GM12878 (cell line): ENCODE measurements around the gene DPF3. TPM values are rescaled to one million over a fixed set of nuclear protein-coding genes. Genes with fewer than 3 reads are reported as not detected.

ENCODE experiments used
- ATAC-seq: fragments of 200-7000 bp; cut with Tn5 transposase; 3 replicates; pipeline ENCODE4 v1.9.1; 2020; ENCODE audit warnings: mild to moderate bottlenecking, moderate library complexity
- BruUV-seq: library from RNA; stranded (reverse); fragments of 400-500 nt; replicated peaks from 2 replicates; lab custom pipeline; 2021; lab: Mats Ljungman, UMichigan
- CTCF ChIA-PET: fragments of 300-600 bp; sonication (Branson Sonifier 250); formaldehyde crosslinking; extraction: SDS; loops from one replicate; lab custom pipeline; 2021; ENCODE audit warnings: inconsistent platforms; lab: Yijun Ruan, JAX
- POLR2A ChIA-PET: fragments of 350-600 bp; formaldehyde crosslinking; extraction: SDS; loops from one replicate; lab custom pipeline; 2021; ENCODE audit warnings: inconsistent platforms; lab: Charles Lee
- RAD21 ChIA-PET: fragments of 300-600 bp; sonication (Branson Sonifier 250); formaldehyde crosslinking; loops from one replicate; lab custom pipeline; 2023; ENCODE audit warnings: antibody characterized with exemption; ENCODE audit not compliant: unreplicated experiment; lab: Charles Lee
- SMC1A ChIA-PET: fragments of 300-600 bp; sonication (Branson Sonifier 250); formaldehyde crosslinking; loops from one replicate; lab custom pipeline; 2023; ENCODE audit not compliant: unreplicated experiment, uncharacterized antibody; lab: Charles Lee
- DNase-seq: peaks from one replicate; pipeline ENCODE4 v3.0.0-alpha.2; 2011; ENCODE audit warnings: low read depth, low spot score
- FAIRE-seq: peaks from 3 replicates; lab custom pipeline; 2011; peaks lifted over from hg19 to GRCh38; lab: Jason Lieb, UNC
- H2AFZ ChIP-seq: 2 replicates; pipeline ENCODE4 v1.6.0; 2011; ENCODE audit warnings: low read depth, low read length, control low read depth; ENCODE audit not compliant: control insufficient read depth
- H3K27ac ChIP-seq: 2 replicates; pipeline ENCODE4 v1.5.1; 2011; ENCODE audit warnings: control low read depth; ENCODE audit not compliant: control insufficient read depth, insufficient read depth
- H3K27me3 ChIP-seq, 2 experiments: replicated peaks in 1 of 2; 2 replicates each; pipeline versions ENCODE4 v1.6.0 to v1.6.1; 2011; ENCODE audit warnings: low read length in 1 of 2; ENCODE audit not compliant: control insufficient read depth in 2 of 2, insufficient read depth in 2 of 2
- H3K36me3 ChIP-seq, 2 experiments: 2 replicates each; pipeline ENCODE4 v1.5.1; 2011; ENCODE audit warnings: low read length in 1 of 2; ENCODE audit not compliant: control insufficient read depth in 2 of 2, insufficient read depth in 2 of 2
- H3K4me1 ChIP-seq: 2 replicates; pipeline ENCODE4 v1.6.1; 2011; ENCODE audit warnings: mild to moderate bottlenecking, low read length, moderate library complexity, mixed read lengths; ENCODE audit not compliant: control insufficient read depth, insufficient read depth
- H3K4me2 ChIP-seq: 2 replicates; pipeline ENCODE4 v1.6.0; 2011; ENCODE audit warnings: control low read depth; ENCODE audit not compliant: control insufficient read depth, insufficient read depth
- H3K4me3 ChIP-seq: fragments of 200-600 bp; sonication (generic); 2 replicates; pipeline ENCODE4 v1.5.1; 2016
- H3K79me2 ChIP-seq: 2 replicates; pipeline ENCODE4 v1.6.0; 2011; ENCODE audit warnings: low read length; ENCODE audit not compliant: control insufficient read depth, insufficient read depth
- H3K9ac ChIP-seq: 2 replicates; pipeline ENCODE4 v1.8.0; 2011; ENCODE audit warnings: low read length, control low read depth, mixed read lengths; ENCODE audit not compliant: control insufficient read depth, insufficient read depth
- H3K9me3 ChIP-seq: replicated peaks from 3 replicates; pipeline ENCODE4 v1.5.1; 2011; ENCODE audit warnings: mild to moderate bottlenecking, low read length; ENCODE audit not compliant: control insufficient read depth, insufficient read depth
- H4K20me1 ChIP-seq: 2 replicates; pipeline ENCODE4 v1.6.0; 2011; ENCODE audit not compliant: control insufficient read depth, insufficient read depth
- ATF7 ChIP-seq: fragments of 450-650 bp; IDR thresholded peaks from 2 replicates; pipeline ENCODE4 v1.6.1; 2016; ENCODE audit warnings: low read depth, mild to moderate bottlenecking
- BHLHE40 ChIP-seq, 2 experiments: fragments of 450-650 bp in 1 of 2; IDR thresholded peaks; 2 replicates each; pipeline ENCODE4 v1.6.1; 2011 to 2017; ENCODE audit warnings: low read depth in 2 of 2, borderline replicate concordance in 1 of 2, improper control_type of control experiment in 1 of 2, low read length in 1 of 2, mild to moderate bottlenecking in 1 of 2
- ETV6 ChIP-seq, 2 experiments: fragments of 450-650 bp in 1 of 2; IDR thresholded peaks in 1 of 2; conservative IDR thresholded peaks in 1 of 2; 2 replicates each; pipeline ENCODE4 v1.6.1; 2014; ENCODE audit warnings: antibody characterized with exemption in 1 of 2, borderline replicate concordance in 1 of 2, low read depth in 1 of 2, mild to moderate bottlenecking in 1 of 2, moderate library complexity in 1 of 2
- KDM1A ChIP-seq: fragments of 200-600 bp; sonication (generic); IDR thresholded peaks from 2 replicates; pipeline ENCODE4 v1.6.1; 2016; ENCODE audit warnings: borderline replicate concordance
- KLF5 ChIP-seq: fragments of 450-650 bp; IDR thresholded peaks from 2 replicates; pipeline ENCODE4 v1.6.1; 2014; ENCODE audit warnings: mild to moderate bottlenecking; ENCODE audit not compliant: partially characterized antibody
- MEF2B ChIP-seq: fragments of 450-650 bp; IDR thresholded peaks from 2 replicates; pipeline ENCODE4 v1.6.1; 2018; ENCODE audit warnings: mild to moderate bottlenecking, moderate library complexity; ENCODE audit not compliant: partially characterized antibody, poor library complexity, severe bottlenecking
- RBBP5 ChIP-seq: fragments of 200-600 bp; sonication (generic); conservative IDR thresholded peaks from 2 replicates; pipeline ENCODE4 v1.6.1; 2016
- RCOR1 ChIP-seq: conservative IDR thresholded peaks from 2 replicates; pipeline ENCODE4 v1.6.1; 2012; ENCODE audit warnings: low read depth, low read length, improper control_type of control experiment
- RUNX3 ChIP-seq: IDR thresholded peaks from 2 replicates; pipeline ENCODE4 v1.6.1; 2012; ENCODE audit warnings: low read length, inconsistent platforms
- SMAD5 ChIP-seq: IDR thresholded peaks from 2 replicates; pipeline ENCODE4 v1.6.1; 2016; ENCODE audit warnings: antibody characterized with exemption, low read depth
- SPI1 ChIP-seq: IDR thresholded peaks from 2 replicates; pipeline ENCODE4 v1.6.1; 2011; ENCODE audit warnings: low read depth, mild to moderate bottlenecking, low read length, moderate library complexity, borderline replicate concordance; ENCODE audit not compliant: insufficient read depth
- SREBF2 ChIP-seq: IDR thresholded peaks from 2 replicates; pipeline ENCODE4 v1.6.1; 2012; ENCODE audit warnings: mild to moderate bottlenecking, low read length
- TARDBP ChIP-seq: IDR thresholded peaks from 2 replicates; pipeline ENCODE4 v1.6.1; 2016; ENCODE audit warnings: borderline replicate concordance
- WGBS: methylation state at CpG from one replicate; pipeline ENCODE4 v1.1.6; 2016; ENCODE audit warnings: low lambda C conversion rate; ENCODE audit not compliant: insufficient replicate concordance, insufficient coverage; ENCODE audit errors: missing lambda C conversion rate; 5-methylcytosine and 5-hydroxymethylcytosine counted together
- in situ Hi-C: fragments of 300-500 bp; cut with MboI; formaldehyde crosslinking; loops from 9 replicates; pipeline ENCODE4 v1.14.3; 2018; ENCODE audit warnings: mixed read lengths
- intact Hi-C: fragments of 100-400 bp; cut with micrococcal nuclease; formaldehyde crosslinking; loops from one replicate; pipeline ENCODE4 v1.14.2; 2022; ENCODE audit not compliant: unreplicated experiment
- polyA plus RNA-seq, 11 experiments: library from polyadenylated mRNA; depleted of rRNA in 4 of 11; unstranded in 6 of 11; stranded (reverse) in 5 of 11; fragments of >200 nt; fragmentation: Nextera tagmentation in 4 of 11; fragmentation: Illumina TruSeq in 1 of 11; extraction: Ambion mirVana in 4 of 11; extraction: Trizol in 1 of 11; gene quantifications; 1 replicate in 1 of 11; 2 replicates in 10 of 11; pipeline versions ENCODE4 v1.2.1 to v1.2.3, GENCODE V29; 2011 to 2016; ENCODE audit warnings: inconsistent platforms in 2 of 11, missing spikeins in 2 of 11, low read depth in 1 of 11
- total RNA-seq, 4 experiments: library from RNA; depleted of rRNA in 3 of 4; stranded (reverse); fragments of >200 nt in 3 of 4; fragmentation: Illumina TruSeq in 1 of 4; extraction: Trizol in 1 of 4; gene quantifications; 2 replicates each; pipeline versions ENCODE4 v1.2.1 to v1.2.3, GENCODE V29; 2013 to 2021

DPF3 gene
- total and polyA plus RNA-seq, 10 of the 15 experiments (the other 5 are each of a cell fraction or from before 2014, with no cell fraction given), result 0.69 to 8.0 (median 2.2) TPM

- no peak for TF ChIP-seq RBBP5
Observed at GRCh38 chr14:72783741-72784140, 110.2 kb downstream of the DPF3 start (continued).

DNA sequence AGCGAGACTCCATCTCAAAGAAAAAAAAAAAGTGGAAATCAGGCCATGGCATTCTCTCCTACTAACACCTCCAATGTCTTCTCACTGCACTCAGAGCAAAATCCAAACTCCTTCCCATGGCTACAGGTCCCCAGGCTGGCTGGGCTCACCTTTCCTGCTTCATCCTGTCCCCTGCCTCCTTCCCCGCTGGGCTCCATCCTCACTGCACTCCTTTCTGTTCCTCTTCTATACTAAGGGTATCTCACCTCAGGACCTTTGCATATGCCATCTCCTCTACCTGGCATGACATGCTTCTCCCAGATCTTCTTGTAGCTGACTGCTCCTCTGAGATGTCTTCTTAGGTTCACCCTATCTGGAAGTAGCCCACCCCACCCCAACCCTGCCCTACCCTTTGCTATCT is 111.1 kb downstream of the DPF3 start:
- ATAC-seq (no peak), DNase-seq (no peak), FAIRE-seq (no peak)
- H3K79me2 ChIP-seq, result no peaks in the 10 kb centered on the region
- ChIA-PET CTCF (no interaction called here), SMC1A (no interaction called here), RAD21 (no interaction called here), POLR2A (interaction anchor here (0.7 kb wide), 1 partner anchor 16 kb away, joined by 3 read pairs; no protein-coding TSS in a partner anchor)
- in situ Hi-C loops, result no loop called here
- WGBS, result 79% methylated on average over 2 of the region's 2 CpGs
- no peak overlapping the region for H3K4me2 ChIP-seq
- no peak overlapping the region for H3K9ac ChIP-seq
- no peak overlapping the region for H3K4me3 ChIP-seq
- no peak for TF ChIP-seq KLF5
- TF ChIP-seq ETV6 (conservative IDR thresholded peaks at IDR 0.05 in 1 of 2, IDR thresholded peaks at IDR 0.05 in 1 of 2; ENCODE audit: borderline replicate concordance in 1 of 2, low read depth in 1 of 2), result no peak
- TF ChIP-seq RCOR1, result no peak
- TF ChIP-seq RUNX3, result no peak
- TF ChIP-seq ATF7, result no peak
- TF ChIP-seq SREBF2, result no peak
- TF ChIP-seq TARDBP, result no peak
- TF ChIP-seq BHLHE40 (IDR thresholded peaks at IDR 0.05; ENCODE audit: borderline replicate concordance in 1 of 2, low read depth in 2 of 2, low read length in 1 of 2), result no peak
- TF ChIP-seq SPI1, result no peak
- TF ChIP-seq MEF2B, result no peak
- TF ChIP-seq KDM1A, result no peak
- TF ChIP-seq SMAD5, result no peak
- no peaks in the 10 kb centered on the region for H3K27me3 ChIP-seq
- BruUV-seq, result no TSS peak
- H3K27ac ChIP-seq, result no peak overlapping the region
- H3K9me3 ChIP-seq, result peaks cover 3% of the 10 kb centered on the region; the same call in 1 of the 3 replicates
- no peaks in the 10 kb centered on the region for H4K20me1 ChIP-seq
- no peaks in the 10 kb centered on the region for H3K4me1 ChIP-seq
- intact Hi-C loops, result no loop called here
- H2AFZ ChIP-seq, result no peak overlapping the region
- H3K36me3 ChIP-seq, result no peaks in the 10 kb centered on the region
